Astrocyte (in vitro differentiated cells and primary cell): Measurements from ENCODE around the gene TNFRSF19. TPM values are rescaled to one million over a fixed set of nuclear protein-coding genes. Genes with fewer than 3 reads are reported as not detected.

Experiments used
- DNase-seq: peaks from one replicate; pipeline ENCODE4 v3.0.0-alpha.2; 2010; ENCODE audit warnings: low read depth
- FAIRE-seq: peaks from 2 replicates; lab custom pipeline; 2011; peaks lifted over from hg19 to GRCh38; lab: Jason Lieb, UNC
- H2AFZ ChIP-seq: 2 replicates; pipeline ENCODE4 v1.6.0; 2012; ENCODE audit warnings: low read depth, low read length, inconsistent platforms
- H3K27ac ChIP-seq: 2 replicates; pipeline ENCODE4 v1.5.1; 2011; ENCODE audit warnings: low read depth, low read length, inconsistent platforms
- H3K27me3 ChIP-seq: 2 replicates; pipeline ENCODE4 v1.6.0; 2011; ENCODE audit warnings: low read length, inconsistent platforms; ENCODE audit not compliant: insufficient read depth
- H3K36me3 ChIP-seq: 2 replicates; pipeline ENCODE4 v1.5.1; 2011; ENCODE audit warnings: low read length, inconsistent platforms; ENCODE audit not compliant: insufficient read depth
- H3K4me1 ChIP-seq: 2 replicates; pipeline ENCODE4 v1.5.1; 2011; ENCODE audit warnings: low read length, inconsistent platforms; ENCODE audit not compliant: insufficient read depth
- H3K4me2 ChIP-seq: 2 replicates; pipeline ENCODE4 v1.6.0; 2012; ENCODE audit warnings: low read length, inconsistent platforms
- H3K4me3 ChIP-seq: 2 replicates; pipeline ENCODE4 v1.5.1; 2011; ENCODE audit warnings: low read depth, mild to moderate bottlenecking, low read length, inconsistent platforms; ENCODE audit not compliant: insufficient read depth
- H3K79me2 ChIP-seq: 2 replicates; pipeline ENCODE4 v1.6.0; 2012; ENCODE audit warnings: mild to moderate bottlenecking, low read length, inconsistent platforms; ENCODE audit not compliant: insufficient read depth
- H3K9ac ChIP-seq: 2 replicates; pipeline ENCODE4 v1.6.0; 2012; ENCODE audit warnings: mild to moderate bottlenecking, low read length, inconsistent platforms
- H3K9me3 ChIP-seq: 2 replicates; pipeline ENCODE4 v1.5.1; 2012; ENCODE audit warnings: low read depth, mild to moderate bottlenecking, low read length, inconsistent platforms; ENCODE audit not compliant: insufficient read depth
- H4K20me1 ChIP-seq: 2 replicates; pipeline ENCODE4 v1.6.0; 2012; ENCODE audit warnings: low read length, inconsistent platforms; ENCODE audit not compliant: insufficient read depth
- H3K27ac Mint-ChIP-seq: one replicate; pipeline ENCODE4 v1.8.0; 2021; ENCODE audit warnings: mild to moderate bottlenecking, mixed read lengths; ENCODE audit not compliant: unreplicated experiment
- H3K27me3 Mint-ChIP-seq: one replicate; pipeline ENCODE4 v1.8.0; 2021; ENCODE audit warnings: low read depth, mixed read lengths; ENCODE audit not compliant: unreplicated experiment
- H3K36me3 Mint-ChIP-seq: one replicate; pipeline ENCODE4 v1.8.0; 2021; ENCODE audit warnings: low read depth, mixed read lengths; ENCODE audit not compliant: unreplicated experiment
- H3K4me1 Mint-ChIP-seq: one replicate; pipeline ENCODE4 v1.8.0; 2021; ENCODE audit warnings: low read depth, mixed read lengths; ENCODE audit not compliant: unreplicated experiment
- H3K4me3 Mint-ChIP-seq: one replicate; pipeline ENCODE4 v1.8.0; 2021; ENCODE audit warnings: mild to moderate bottlenecking, moderate library complexity, mixed read lengths; ENCODE audit not compliant: unreplicated experiment
- H3K9me3 Mint-ChIP-seq: one replicate; pipeline ENCODE4 v1.8.0; 2021; ENCODE audit warnings: mild to moderate bottlenecking, mixed read lengths; ENCODE audit not compliant: unreplicated experiment
- CTCF ChIP-seq: IDR thresholded peaks from 2 replicates; pipeline ENCODE4 v1.5.1; 2011; ENCODE audit warnings: low read depth, mild to moderate bottlenecking, inconsistent platforms, low read length, moderate library complexity; ENCODE audit not compliant: insufficient read depth
- EZH2 ChIP-seq: IDR thresholded peaks from 2 replicates; pipeline ENCODE4 v1.6.1; 2012; ENCODE audit warnings: mild to moderate bottlenecking, low read length, inconsistent platforms; ENCODE audit not compliant: insufficient read depth
- total RNA-seq: library from RNA; stranded (reverse); gene quantifications from 2 replicates; pipeline ENCODE4 v1.2.1, GENCODE V29; 2021

Gene TNFRSF19
- total RNA-seq, 1 donor from 2014 or later: 27.8 TPM

GRCh38 chr13:23570921-23571315 is 706 bp downstream of the TNFRSF19 start:
- H3K36me3 ChIP-seq: no peaks in the 10 kb centered on the region
- H3K27me3 Mint-ChIP-seq: peaks cover 2% of the 10 kb centered on the region
- peak overlapping the region; percentile 83 for H3K4me3 Mint-ChIP-seq
- peak; percentile 49 for DNase-seq
- H3K27me3 ChIP-seq: no peaks in the 10 kb centered on the region
- peak overlapping the region; percentile 88 for H3K9ac ChIP-seq
- no peaks in the 10 kb centered on the region for H3K36me3 Mint-ChIP-seq
- FAIRE-seq: no peak
- peaks cover 40% of the 10 kb centered on the region for H3K79me2 ChIP-seq
- peak overlapping the region; percentile 82 for H3K4me2 ChIP-seq
- H3K27ac Mint-ChIP-seq: no peak overlapping the region
- H2AFZ ChIP-seq: no peak overlapping the region
- H3K27ac ChIP-seq: peak overlapping the region; percentile 80
- H3K9me3 ChIP-seq: no peaks in the 10 kb centered on the region
- peak overlapping the region; percentile 70 for H3K4me3 ChIP-seq
- H4K20me1 ChIP-seq: no peaks in the 10 kb centered on the region
- TF ChIP-seq EZH2: no peak
- TF ChIP-seq CTCF: peak; percentile 33
- peaks cover 2% of the 10 kb centered on the region for H3K4me1 Mint-ChIP-seq
- H3K9me3 Mint-ChIP-seq: no peaks in the 10 kb centered on the region
- H3K4me1 ChIP-seq: peaks cover 7% of the 10 kb centered on the region

- Histone ChIP-seq H3K27me3 (no peaks in the 10 kb centered on the region), H3K9me3 (no peaks in the 10 kb centered on the region), H3K27ac (peak overlapping the region; percentile 80), H3K4me2 (peak overlapping the region; percentile 82), H3K36me3 (no peaks in the 10 kb centered on the region), H3K4me3 (peak overlapping the region; percentile 70), H3K79me2 (peaks cover 40% of the 10 kb centered on the region), H3K4me1 (peaks cover 7% of the 10 kb centered on the region), H4K20me1 (no peaks in the 10 kb centered on the region), H2AFZ (no peak overlapping the region), H3K9ac (peak overlapping the region; percentile 88)
- DNase-seq (no peak), FAIRE-seq (no peak)
- no peaks in the 10 kb centered on the region for H3K27me3 Mint-ChIP-seq
- H3K4me1 Mint-ChIP-seq: peaks cover 2% of the 10 kb centered on the region
- H3K36me3 Mint-ChIP-seq: no peaks in the 10 kb centered on the region
- H3K27ac Mint-ChIP-seq: no peak overlapping the region
- no peak for TF ChIP-seq CTCF
- TF ChIP-seq EZH2: no peak
- H3K4me3 Mint-ChIP-seq: peak overlapping the region; percentile 83
- H3K9me3 Mint-ChIP-seq: no peaks in the 10 kb centered on the region
Observed at GRCh38 chr13:23571431-23571830, 1.2 kb downstream of the TNFRSF19 start.

GRCh38 chr13:23572836-23573235 is 2.6 kb downstream of the TNFRSF19 start:
- Mint-ChIP-seq H3K36me3 (no peaks in the 10 kb centered on the region), H3K27ac (no peak overlapping the region), H3K9me3 (no peaks in the 10 kb centered on the region), H3K4me3 (peak overlapping the region; percentile 83), H3K4me1 (peaks cover 2% of the 10 kb centered on the region), H3K27me3 (no peaks in the 10 kb centered on the region)
- DNase-seq: no peak
- peak overlapping the region; percentile 70 for H3K4me3 ChIP-seq
- H3K27me3 ChIP-seq: no peaks in the 10 kb centered on the region
- H2AFZ ChIP-seq: no peak overlapping the region
- H3K36me3 ChIP-seq: no peaks in the 10 kb centered on the region
- peak overlapping the region; percentile 88 for H3K9ac ChIP-seq
- peaks cover 7% of the 10 kb centered on the region for H3K4me1 ChIP-seq
- peaks cover 42% of the 10 kb centered on the region for H3K79me2 ChIP-seq
- no peaks in the 10 kb centered on the region for H4K20me1 ChIP-seq
- TF ChIP-seq CTCF: no peak
- no peak for TF ChIP-seq EZH2
- no peaks in the 10 kb centered on the region for H3K9me3 ChIP-seq
- peak; percentile 69 for FAIRE-seq
- H3K4me2 ChIP-seq: peak overlapping the region; percentile 82
- no peak overlapping the region for H3K27ac ChIP-seq
